SK-N-SH treated with all-trans-retinoic acid at 6 μM for 48 hours (cell line): ENCODE measurements around the gene MBNL2.

Experiments used
- ATAC-seq: fragments of 200-7000 bp; cut with Tn5 transposase; 3 replicates; pipeline ENCODE4 v1.9.1; 2020; ENCODE audit warnings: mild to moderate bottlenecking, moderate library complexity
- ARNTL ChIP-seq: fragments of 450-650 bp; formaldehyde crosslinking; IDR thresholded peaks from 2 replicates; pipeline ENCODE4 v1.5.0; 2020; ENCODE audit warnings: low read depth, mild to moderate bottlenecking, moderate library complexity, borderline replicate concordance
- BACH2 ChIP-seq: fragments of 250-450 bp; sonication (Bioruptor Pico); IDR thresholded peaks from 2 replicates; pipeline ENCODE4 v1.9.0; 2021; ENCODE audit warnings: mild to moderate bottlenecking, borderline replicate concordance
- CREB5 ChIP-seq: fragments of 250-450 bp; sonication (Bioruptor Pico); IDR thresholded peaks from 2 replicates; pipeline ENCODE4 v1.5.1; 2020; ENCODE audit warnings: low read depth, mild to moderate bottlenecking, moderate library complexity
- CSDC2 ChIP-seq: fragments of 250-450 bp; sonication (Bioruptor Pico); IDR thresholded peaks from 2 replicates; pipeline ENCODE4 v1.5.0; 2020; ENCODE audit warnings: mild to moderate bottlenecking, moderate library complexity
- ESRRG ChIP-seq: fragments of 250-450 bp; sonication (Bioruptor Pico); IDR thresholded peaks from 2 replicates; pipeline ENCODE4 v1.6.1; 2021; ENCODE audit warnings: mild to moderate bottlenecking
- GLIS3 ChIP-seq: fragments of 250-450 bp; sonication (Bioruptor Pico); IDR thresholded peaks from 2 replicates; pipeline ENCODE4 v1.5.0; 2020; ENCODE audit warnings: mild to moderate bottlenecking, moderate library complexity
- ISL1 ChIP-seq: fragments of 250-450 bp; sonication (Bioruptor Pico); IDR thresholded peaks from 2 replicates; pipeline ENCODE4 v2.1.2; 2022; ENCODE audit warnings: mild to moderate bottlenecking, moderate library complexity
- OSR1 ChIP-seq: fragments of 250-450 bp; sonication (Bioruptor Pico); IDR thresholded peaks from 2 replicates; pipeline ENCODE4 v1.8.0; 2022; ENCODE audit warnings: moderate library complexity, mild to moderate bottlenecking, inconsistent platforms
- PATZ1 ChIP-seq: fragments of 250-450 bp; sonication (Bioruptor Pico); IDR thresholded peaks from 2 replicates; pipeline ENCODE4 v1.8.0; 2020; ENCODE audit warnings: mild to moderate bottlenecking, moderate library complexity, borderline replicate concordance
- POU6F1 ChIP-seq: fragments of 250-450 bp; sonication (Bioruptor Pico); IDR thresholded peaks from 2 replicates; pipeline ENCODE4 v1.8.0; 2021; ENCODE audit warnings: low read depth, mild to moderate bottlenecking, moderate library complexity, borderline replicate concordance
- PPARA ChIP-seq: fragments of 250-450 bp; sonication (Bioruptor Pico); IDR thresholded peaks from 2 replicates; pipeline ENCODE4 v1.5.0; 2020; ENCODE audit warnings: mild to moderate bottlenecking, borderline replicate concordance
- RARB ChIP-seq: fragments of 250-450 bp; sonication (Bioruptor Pico); IDR thresholded peaks from 2 replicates; pipeline ENCODE4 v1.8.0; 2021; ENCODE audit warnings: mild to moderate bottlenecking, moderate library complexity
- SNAI2 ChIP-seq: fragments of 250-450 bp; sonication (Bioruptor Pico); IDR thresholded peaks from 2 replicates; pipeline ENCODE4 v1.5.0; 2020; ENCODE audit warnings: mild to moderate bottlenecking, moderate library complexity
- TOX ChIP-seq: fragments of 250-450 bp; sonication (Bioruptor Pico); IDR thresholded peaks from 2 replicates; pipeline ENCODE4 v1.8.0; 2021; ENCODE audit warnings: mild to moderate bottlenecking, moderate library complexity, borderline replicate concordance
- TSHZ2 ChIP-seq: fragments of 250-450 bp; sonication (Bioruptor Pico); IDR thresholded peaks from 2 replicates; pipeline ENCODE4 v1.5.0; 2020; ENCODE audit warnings: mild to moderate bottlenecking, moderate library complexity
- ZC3H10 ChIP-seq: fragments of 250-450 bp; sonication (Bioruptor Pico); IDR thresholded peaks from 2 replicates; pipeline ENCODE4 v1.5.1; 2021; ENCODE audit warnings: mild to moderate bottlenecking, moderate library complexity
- ZFP3 ChIP-seq: fragments of 250-450 bp; sonication (Bioruptor Pico); IDR thresholded peaks from 2 replicates; pipeline ENCODE4 v1.5.0; 2020; ENCODE audit warnings: mild to moderate bottlenecking, moderate library complexity
- ZFP30 ChIP-seq: fragments of 450-650 bp; formaldehyde crosslinking; IDR thresholded peaks from 2 replicates; pipeline ENCODE4 v1.5.0; 2022; ENCODE audit warnings: mild to moderate bottlenecking, moderate library complexity
- ZNF565 ChIP-seq: fragments of 450-650 bp; formaldehyde crosslinking; conservative IDR thresholded peaks from 2 replicates; pipeline ENCODE4 v1.5.0; 2020; ENCODE audit warnings: low read depth, mild to moderate bottlenecking, moderate library complexity
- ZNF70 ChIP-seq: fragments of 450-650 bp; formaldehyde crosslinking; IDR thresholded peaks from 2 replicates; pipeline ENCODE4 v1.5.0; 2020; ENCODE audit warnings: mild to moderate bottlenecking, moderate library complexity
- ZNF8 ChIP-seq: fragments of 450-650 bp; formaldehyde crosslinking; IDR thresholded peaks from 2 replicates; pipeline ENCODE4 v1.5.0; 2020; ENCODE audit warnings: mild to moderate bottlenecking, moderate library complexity
- TF ChIP-seq, protein P1 (sequence below): fragments of 250-450 bp; sonication (Bioruptor Pico); IDR thresholded peaks from 2 replicates; pipeline ENCODE4 v1.5.1; 2021; ENCODE audit warnings: mild to moderate bottlenecking, moderate library complexity

MBNL2 gene

GRCh38 chr13:97194479-97194878 lies 27.7 kb upstream of the MBNL2 start:
- ATAC-seq: peak; percentile 88
- TF ChIP-seq OSR1 (CRISPR knock-in tag) (no peak), ISL1 (peak; percentile 55; the same call in 1 of the 2 replicates), CREB5 (CRISPR knock-in tag) (0 out of 2 replicates have a peak, but pooled peaks have one; percentile 16), CSDC2 (CRISPR knock-in tag) (no peak; the same call in 1 of the 2 replicates), SNAI2 (CRISPR knock-in tag) (peak; percentile 11; the same call in 1 of the 2 replicates), ZNF565 (CRISPR knock-in tag) (no peak)

DNA sequence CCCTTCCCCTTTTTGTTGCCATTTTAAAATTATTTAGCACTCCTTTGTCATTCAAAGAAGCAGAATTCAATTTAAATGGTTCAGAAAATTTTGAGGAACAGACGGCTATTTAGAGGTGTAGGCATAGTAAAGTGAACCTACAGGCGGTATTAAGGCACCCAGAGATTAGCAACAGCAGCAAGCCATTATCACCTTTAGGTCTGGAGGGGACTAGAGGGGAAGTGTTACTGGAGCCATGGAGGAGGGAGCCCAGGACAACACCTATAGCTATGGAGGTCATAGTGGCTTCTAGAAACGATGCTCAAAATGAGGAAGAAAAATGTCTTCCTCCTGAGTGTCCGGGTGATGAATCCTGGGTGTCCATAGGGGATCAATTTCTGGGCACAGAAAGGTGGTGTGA lies 25.8 kb upstream of the MBNL2 start:
- TF ChIP-seq TSHZ2 (CRISPR knock-in tag): no peak
- no peak for TF ChIP-seq ZC3H10 (CRISPR knock-in tag)
- TF ChIP-seq CSDC2 (CRISPR knock-in tag): no peak
- TF ChIP-seq CREB5 (CRISPR knock-in tag): no peak
- TF ChIP-seq ARNTL (CRISPR knock-in tag): no peak
- no peak for TF ChIP-seq TOX (CRISPR knock-in tag)
- TF ChIP-seq PPARA (CRISPR knock-in tag): no peak
- no peak for TF ChIP-seq POU6F1 (CRISPR knock-in tag)
- TF ChIP-seq ZNF8 (CRISPR knock-in tag): no peak
- no peak for TF ChIP-seq ISL1
- TF ChIP-seq ZNF565 (CRISPR knock-in tag): no peak
- TF ChIP-seq GLIS3 (CRISPR knock-in tag): no peak
- TF ChIP-seq SNAI2 (CRISPR knock-in tag): no peak
- TF ChIP-seq BACH2: no peak
- TF ChIP-seq RARB (CRISPR knock-in tag): no peak
- no peak for TF ChIP-seq PATZ1
- no peak for TF ChIP-seq ZNF70 (CRISPR knock-in tag)
- no peak for ATAC-seq

DNA sequence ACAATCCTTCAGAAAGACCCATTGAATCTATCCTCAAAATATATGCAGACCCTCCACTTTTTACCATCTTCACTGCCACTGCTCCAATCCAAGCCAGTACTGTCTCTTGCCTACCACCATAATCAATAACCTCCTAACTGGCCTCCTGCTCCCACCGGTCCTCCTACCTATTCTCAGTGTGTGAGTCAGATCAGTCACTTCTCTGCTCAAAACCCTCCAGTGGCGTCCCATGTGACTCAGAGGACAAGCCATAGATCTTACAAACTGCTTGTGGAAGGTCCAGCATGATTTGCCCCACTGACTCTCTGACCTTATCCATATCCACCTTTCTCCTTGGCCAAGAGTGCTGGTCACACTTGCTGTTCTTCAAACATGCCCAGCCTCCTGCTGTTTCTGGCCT lies 23.4 kb upstream of the MBNL2 start:
- ATAC-seq: no peak
- TF ChIP-seq PATZ1 (no peak), ESRRG (no peak), ARNTL (CRISPR knock-in tag) (no peak), TOX (CRISPR knock-in tag) (no peak), ZNF70 (CRISPR knock-in tag) (no peak), ZFP30 (CRISPR knock-in tag) (no peak), ZFP3 (CRISPR knock-in tag) (no peak), CREB5 (CRISPR knock-in tag) (no peak), OSR1 (CRISPR knock-in tag) (no peak), SNAI2 (CRISPR knock-in tag) (no peak), BACH2 (no peak), RARB (CRISPR knock-in tag) (no peak), GLIS3 (CRISPR knock-in tag) (no peak)
- TF ChIP-seq, protein P1, sequence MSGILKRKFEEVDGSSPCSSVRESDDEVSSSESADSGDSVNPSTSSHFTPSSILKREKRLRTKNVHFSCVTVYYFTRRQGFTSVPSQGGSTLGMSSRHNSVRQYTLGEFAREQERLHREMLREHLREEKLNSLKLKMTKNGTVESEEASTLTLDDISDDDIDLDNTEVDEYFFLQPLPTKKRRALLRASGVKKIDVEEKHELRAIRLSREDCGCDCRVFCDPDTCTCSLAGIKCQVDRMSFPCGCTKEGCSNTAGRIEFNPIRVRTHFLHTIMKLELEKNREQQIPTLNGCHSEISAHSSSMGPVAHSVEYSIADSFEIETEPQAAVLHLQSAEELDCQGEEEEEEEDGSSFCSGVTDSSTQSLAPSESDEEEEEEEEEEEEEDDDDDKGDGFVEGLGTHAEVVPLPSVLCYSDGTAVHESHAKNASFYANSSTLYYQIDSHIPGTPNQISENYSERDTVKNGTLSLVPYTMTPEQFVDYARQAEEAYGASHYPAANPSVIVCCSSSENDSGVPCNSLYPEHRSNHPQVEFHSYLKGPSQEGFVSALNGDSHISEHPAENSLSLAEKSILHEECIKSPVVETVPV (CRISPR knock-in tag): no peak
